ENCODE results near the gene SOX18. TPM values are rescaled to one million over a fixed set of nuclear protein-coding genes. Genes with fewer than 3 reads are reported as not detected.
A peak's percentile ranks its signal among the peaks of the same experiment; 100 is the strongest.

Gene SOX18
- total and polyA plus RNA-seq, 2 donors, result 0.66 to 17.2 TPM

DNA sequence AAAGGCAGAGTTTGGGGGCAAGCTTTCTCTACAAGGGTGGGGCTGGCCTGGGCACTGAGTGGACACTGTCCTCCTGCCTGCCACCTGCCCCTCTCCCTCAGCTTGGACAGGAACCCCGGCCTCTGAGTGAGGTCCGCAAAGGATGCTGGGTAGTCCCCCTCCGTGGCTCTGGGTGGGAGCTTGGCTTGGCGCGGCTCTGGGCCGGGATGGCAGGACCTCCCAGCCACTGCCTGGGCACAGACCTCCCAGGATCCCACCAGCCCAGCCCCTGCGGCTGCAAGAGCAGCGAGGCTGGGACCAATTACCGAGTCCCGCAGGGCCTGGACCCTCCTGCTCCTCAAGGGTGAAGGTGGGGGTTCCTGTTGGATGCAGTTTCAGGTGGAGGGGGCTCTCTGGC, 2.9 kb upstream of the SOX18 start:
- peaks cover 0 to 5% of the 10 kb centered on the region in 2 donors for H3K9me3 ChIP-seq (ENCODE audit: control insufficient read depth in 2 of 2, insufficient read depth in 1 of 2, low read length in 1 of 2)
- peaks cover 42 to 87% of the 10 kb centered on the region in 2 donors for H3K27me3 ChIP-seq (ENCODE audit: control insufficient read depth in 2 of 2, insufficient read depth in 1 of 2, low read length in 1 of 2)
- H3K4me3 ChIP-seq (ENCODE audit: low read length in 2 of 2), result no peak overlapping the region
- DNase-seq (ENCODE audit: low read depth in 6 of 9, low spot score in 9 of 9), result no peak
- no peaks in the 10 kb centered on the region for H3K36me3 ChIP-seq (ENCODE audit: control insufficient read depth in 2 of 2, insufficient read depth in 2 of 2, low read length in 1 of 2)
- peaks cover 0 to 52% of the 10 kb centered on the region in 2 donors for H3K4me1 ChIP-seq (ENCODE audit: control insufficient read depth in 2 of 2, insufficient read depth in 2 of 2, low read length in 2 of 2)
- 90% methylated on average over 10 of the region's 10 CpGs for WGBS
- H3K27ac ChIP-seq (ENCODE audit: low read depth in 1 of 2, low read length in 1 of 2), result no peak overlapping the region

DNA sequence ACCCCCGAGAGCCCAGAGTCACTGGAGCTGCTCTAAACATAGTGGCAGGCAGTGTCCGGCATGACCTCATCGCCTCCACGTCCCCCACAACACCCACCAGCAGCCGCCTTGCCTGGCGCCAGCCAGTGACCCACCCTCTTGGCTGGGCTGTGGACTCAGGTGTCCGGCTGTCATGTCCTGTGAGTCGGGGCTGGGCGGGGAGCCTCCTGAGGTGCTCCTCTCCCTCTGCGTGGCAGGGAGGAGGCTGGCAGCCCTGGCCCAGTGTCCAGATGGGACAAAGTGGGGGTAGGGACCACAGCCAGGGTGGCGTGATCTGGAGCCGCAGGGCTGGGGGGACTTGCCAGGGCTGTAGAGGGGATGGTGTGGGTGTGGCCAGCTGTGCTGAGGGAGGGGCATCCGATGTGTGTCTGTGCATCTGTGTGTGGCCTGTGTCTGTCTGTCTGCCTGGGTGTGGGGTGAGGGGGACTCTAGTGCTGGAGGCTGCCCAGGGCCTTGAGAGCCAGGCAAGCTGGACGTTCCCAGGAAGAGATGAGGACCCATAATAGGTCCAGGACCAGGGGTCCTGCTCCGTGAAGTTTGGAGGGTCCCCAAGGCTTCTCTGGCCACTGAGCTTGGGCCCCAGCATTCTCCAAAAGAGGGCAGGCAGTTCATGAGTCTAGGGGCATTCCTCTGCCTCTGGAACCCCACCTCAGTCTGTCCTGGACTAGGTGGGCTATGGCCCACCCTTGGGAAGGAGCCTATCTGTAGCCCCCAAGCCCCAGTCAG, 2.3 kb upstream of the SOX18 start:
- Histone ChIP-seq H3K4me1 (ENCODE audit: control insufficient read depth in 2 of 2, insufficient read depth in 2 of 2, low read length in 2 of 2) (peaks cover 0 to 52% of the 10 kb centered on the region in 2 donors), H3K27ac (ENCODE audit: low read depth in 1 of 2, low read length in 1 of 2) (no peak overlapping the region), H3K9me3 (ENCODE audit: control insufficient read depth in 2 of 2, insufficient read depth in 1 of 2, low read length in 1 of 2) (peaks cover 0 to 5% of the 10 kb centered on the region in 2 donors), H3K36me3 (ENCODE audit: control insufficient read depth in 2 of 2, insufficient read depth in 2 of 2, low read length in 1 of 2) (no peaks in the 10 kb centered on the region), H3K4me3 (ENCODE audit: low read length in 2 of 2) (no peak overlapping the region), H3K27me3 (ENCODE audit: control insufficient read depth in 2 of 2, insufficient read depth in 1 of 2, low read length in 1 of 2) (peaks cover 48 to 87% of the 10 kb centered on the region in 2 donors)
- DNase-seq (ENCODE audit: low read depth in 6 of 9, low spot score in 9 of 9), result no peak
- WGBS, result 92% methylated on average over 15 of the region's 15 CpGs

DNA sequence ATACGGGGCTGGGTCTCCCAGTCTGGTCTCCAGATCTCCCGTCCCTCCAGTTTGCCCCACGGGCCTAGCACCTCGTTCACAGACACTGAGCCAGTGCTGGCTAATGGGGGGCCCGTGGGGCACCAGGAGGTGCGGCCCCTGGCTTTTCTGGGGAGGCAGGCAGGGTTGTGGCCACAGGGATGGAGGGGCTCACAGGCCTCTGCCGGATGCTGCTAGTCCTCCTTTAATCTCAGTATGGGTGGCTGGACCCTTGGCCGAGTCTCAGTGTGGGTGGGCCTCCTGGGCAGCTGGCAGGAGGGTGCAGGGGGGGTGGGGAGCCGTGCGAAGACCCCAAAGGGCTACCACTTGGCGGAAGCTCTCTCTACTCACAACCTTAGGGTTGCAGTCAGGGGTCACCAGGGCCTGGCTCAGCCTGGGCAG, 1.6 kb upstream of the SOX18 start:
- peaks cover 0 to 5% of the 10 kb centered on the region in 2 donors for H3K9me3 ChIP-seq (ENCODE audit: control insufficient read depth in 2 of 2, insufficient read depth in 1 of 2, low read length in 1 of 2)
- peaks cover 50 to 87% of the 10 kb centered on the region in 2 donors for H3K27me3 ChIP-seq (ENCODE audit: control insufficient read depth in 2 of 2, insufficient read depth in 1 of 2, low read length in 1 of 2)
- no peaks in the 10 kb centered on the region for H3K36me3 ChIP-seq (ENCODE audit: control insufficient read depth in 2 of 2, insufficient read depth in 2 of 2, low read length in 1 of 2)
- 96% methylated on average over 11 of the region's 11 CpGs for WGBS
- DNase-seq (ENCODE audit: low read depth in 6 of 9, low spot score in 9 of 9), result no peak
- H3K4me3 ChIP-seq (ENCODE audit: low read length in 2 of 2), result no peak overlapping the region
- H3K27ac ChIP-seq (ENCODE audit: low read depth in 1 of 2, low read length in 1 of 2), result no peak overlapping the region
- H3K4me1 ChIP-seq (ENCODE audit: control insufficient read depth in 2 of 2, insufficient read depth in 2 of 2, low read length in 2 of 2), result peaks cover 0 to 51% of the 10 kb centered on the region in 2 donors

DNA sequence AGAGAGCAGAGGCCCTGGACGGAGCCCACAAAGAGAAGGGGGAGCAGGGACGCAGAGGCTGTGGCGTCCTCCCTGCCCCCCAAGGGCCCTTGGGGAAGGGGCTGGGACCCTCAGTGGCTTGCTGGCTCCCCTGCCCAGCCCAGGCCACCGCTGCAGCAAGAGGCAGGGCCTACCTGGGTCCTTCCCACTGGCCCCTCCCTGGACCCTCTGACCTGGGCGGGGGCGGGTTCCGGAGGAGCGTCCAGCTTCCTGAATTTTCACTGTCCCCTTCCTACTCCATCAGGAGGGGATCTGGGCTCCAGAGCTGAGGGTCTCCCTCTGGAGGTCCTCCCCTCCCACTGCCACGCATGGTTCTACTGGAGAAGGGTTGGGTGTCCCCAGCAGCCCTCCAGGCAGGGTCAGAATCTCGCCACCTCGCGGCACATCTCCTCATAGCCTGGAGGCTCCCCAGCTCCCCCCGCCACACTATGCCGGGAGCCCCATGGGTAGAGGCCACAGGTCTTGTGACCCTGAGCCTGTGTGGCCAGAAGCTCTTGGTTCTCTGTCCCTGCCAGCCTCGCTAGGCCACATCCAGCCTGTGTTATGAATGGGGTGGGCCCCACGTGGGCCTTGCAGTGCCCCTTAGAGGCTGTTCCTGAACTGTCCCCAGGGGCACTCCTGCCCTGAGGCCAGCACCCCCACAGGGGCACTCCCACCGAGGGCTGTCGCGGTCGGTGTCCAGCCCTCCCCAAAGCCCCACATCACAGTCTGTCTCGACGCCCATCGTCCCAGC, 1.0 kb upstream of the SOX18 start:
- H3K36me3 ChIP-seq (ENCODE audit: control insufficient read depth in 2 of 2, insufficient read depth in 2 of 2, low read length in 1 of 2), result no peaks in the 10 kb centered on the region
- no peak for DNase-seq (ENCODE audit: low read depth in 6 of 9, low spot score in 9 of 9)
- H3K4me3 ChIP-seq (ENCODE audit: low read length in 2 of 2), result no peak overlapping the region
- peaks cover 50 to 87% of the 10 kb centered on the region in 2 donors for H3K27me3 ChIP-seq (ENCODE audit: control insufficient read depth in 2 of 2, insufficient read depth in 1 of 2, low read length in 1 of 2)
- no peak overlapping the region for H3K27ac ChIP-seq (ENCODE audit: low read depth in 1 of 2, low read length in 1 of 2)
- peaks cover 0 to 5% of the 10 kb centered on the region in 2 donors for H3K9me3 ChIP-seq (ENCODE audit: control insufficient read depth in 2 of 2, insufficient read depth in 1 of 2, low read length in 1 of 2)
- 86% methylated on average over 23 of the region's 23 CpGs for WGBS
- H3K4me1 ChIP-seq (ENCODE audit: control insufficient read depth in 2 of 2, insufficient read depth in 2 of 2, low read length in 2 of 2), result peaks cover 0 to 53% of the 10 kb centered on the region in 2 donors

DNA sequence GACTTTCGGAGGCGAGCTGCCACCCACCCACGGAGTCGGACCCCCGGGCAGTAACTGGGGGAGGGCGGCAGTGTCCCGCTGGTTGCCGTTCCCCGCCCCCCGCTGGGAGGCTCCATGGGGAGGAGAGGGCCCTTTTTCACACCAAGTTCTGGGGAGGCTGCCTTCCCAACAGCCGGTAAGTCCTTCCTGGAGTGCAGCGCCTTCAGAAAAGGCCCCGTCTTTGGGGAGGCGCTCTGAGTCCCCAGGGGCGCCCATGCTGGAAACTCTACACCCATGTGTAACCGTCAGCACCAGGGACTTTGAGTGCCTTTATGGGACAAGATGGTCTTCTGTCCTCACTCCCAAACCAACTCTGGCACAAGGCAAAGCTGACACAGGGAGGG, 430 bp upstream of the SOX18 start:
- Histone ChIP-seq H3K9me3 (ENCODE audit: control insufficient read depth in 2 of 2, insufficient read depth in 1 of 2, low read length in 1 of 2) (peaks cover 0 to 5% of the 10 kb centered on the region in 2 donors), H3K4me3 (ENCODE audit: low read length in 2 of 2) (peak overlapping the region in 1 of 2 donors; percentile 6), H3K4me1 (ENCODE audit: control insufficient read depth in 2 of 2, insufficient read depth in 2 of 2, low read length in 2 of 2) (peaks cover 0 to 55% of the 10 kb centered on the region in 2 donors), H3K36me3 (ENCODE audit: control insufficient read depth in 2 of 2, insufficient read depth in 2 of 2, low read length in 1 of 2) (no peaks in the 10 kb centered on the region), H3K27me3 (ENCODE audit: control insufficient read depth in 2 of 2, insufficient read depth in 1 of 2, low read length in 1 of 2) (peaks cover 50 to 91% of the 10 kb centered on the region in 2 donors), H3K27ac (ENCODE audit: low read depth in 1 of 2, low read length in 1 of 2) (peak overlapping the region in 1 of 2 donors; percentile 36)
- 49% methylated on average over 16 of the region's 16 CpGs for WGBS
- DNase-seq (ENCODE audit: low read depth in 6 of 9, low spot score in 9 of 9), result no peak

DNA sequence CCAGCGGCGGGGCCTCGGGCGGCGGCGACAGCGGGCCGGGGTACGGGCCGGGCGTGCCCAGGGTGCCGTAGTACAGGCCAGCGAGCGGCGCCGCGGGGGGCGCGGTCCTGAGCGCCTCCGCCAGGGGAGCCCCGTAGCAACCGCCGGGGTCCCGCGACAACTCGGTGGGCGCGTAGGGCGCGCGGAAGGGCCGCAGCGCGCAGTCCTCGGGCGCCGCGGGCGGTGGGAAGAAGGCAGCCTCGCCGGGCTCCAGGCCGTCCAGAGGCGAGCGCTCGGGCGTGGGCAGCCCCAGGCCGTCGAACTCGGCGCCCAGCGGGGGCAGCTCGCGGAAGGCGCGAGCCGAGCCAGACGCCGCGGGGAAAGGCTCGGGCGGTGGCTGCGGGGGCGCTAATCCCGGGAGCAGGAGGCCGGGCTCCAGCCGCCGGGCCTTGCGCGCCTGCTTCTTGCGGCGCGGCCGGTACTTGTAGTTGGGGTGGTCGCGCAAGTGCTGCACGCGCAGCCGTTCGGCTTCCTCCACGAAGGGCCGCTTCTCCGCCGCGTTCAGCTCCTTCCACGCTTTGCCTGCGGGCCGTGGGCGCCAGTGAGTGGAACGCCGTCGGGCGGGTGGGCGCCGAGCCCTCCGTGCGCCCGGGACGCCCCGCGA, 916 bp downstream of the SOX18 start:
- Histone ChIP-seq H3K4me3 (ENCODE audit: low read length in 2 of 2) (peak overlapping the region in 1 of 2 donors; percentile 33), H3K4me1 (ENCODE audit: control insufficient read depth in 2 of 2, insufficient read depth in 2 of 2, low read length in 2 of 2) (peaks cover 0 to 52% of the 10 kb centered on the region in 2 donors), H3K9me3 (ENCODE audit: control insufficient read depth in 2 of 2, insufficient read depth in 1 of 2, low read length in 1 of 2) (peaks cover 0 to 5% of the 10 kb centered on the region in 2 donors), H3K27me3 (ENCODE audit: control insufficient read depth in 2 of 2, insufficient read depth in 1 of 2, low read length in 1 of 2) (peaks cover 50 to 85% of the 10 kb centered on the region in 2 donors), H3K27ac (ENCODE audit: low read depth in 1 of 2, low read length in 1 of 2) (no peak overlapping the region), H3K36me3 (ENCODE audit: control insufficient read depth in 2 of 2, insufficient read depth in 2 of 2, low read length in 1 of 2) (no peaks in the 10 kb centered on the region)
- DNase-seq (ENCODE audit: low read depth in 6 of 9, low spot score in 9 of 9), result no peak
- 14% methylated on average over 101 of the region's 101 CpGs for WGBS

DNA sequence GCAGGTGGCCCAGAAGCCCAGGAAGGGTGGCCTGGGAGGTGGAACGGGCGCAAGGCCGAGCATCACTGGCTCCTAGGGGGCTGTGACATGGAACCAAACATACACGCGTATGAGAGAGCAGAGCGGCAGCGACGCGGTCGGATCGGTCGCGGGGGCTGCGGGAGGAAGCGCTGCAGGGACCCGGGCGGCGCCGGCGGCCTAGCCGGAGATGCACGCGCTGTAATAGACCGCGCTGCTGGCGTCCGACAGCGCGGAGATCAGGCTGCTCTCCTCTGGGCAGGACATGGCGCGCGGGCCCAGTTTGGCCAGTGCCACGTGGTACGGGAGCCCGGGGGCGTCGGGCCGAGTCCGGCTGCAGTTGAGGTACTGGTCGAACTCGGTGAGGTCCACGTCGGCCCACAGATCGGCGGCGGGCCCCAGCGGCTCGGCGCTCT, 1.5 kb downstream of the SOX18 start:
- peaks cover 0 to 55% of the 10 kb centered on the region in 2 donors for H3K4me1 ChIP-seq (ENCODE audit: control insufficient read depth in 2 of 2, insufficient read depth in 2 of 2, low read length in 2 of 2)
- H3K9me3 ChIP-seq (ENCODE audit: control insufficient read depth in 2 of 2, insufficient read depth in 1 of 2, low read length in 1 of 2), result peaks cover 0 to 5% of the 10 kb centered on the region in 2 donors
- H3K4me3 ChIP-seq (ENCODE audit: low read length in 2 of 2), result peak overlapping the region in 1 of 2 donors; percentile 16
- 24% methylated on average over 49 of the region's 49 CpGs for WGBS
- H3K27me3 ChIP-seq (ENCODE audit: control insufficient read depth in 2 of 2, insufficient read depth in 1 of 2, low read length in 1 of 2), result peaks cover 50 to 80% of the 10 kb centered on the region in 2 donors
- H3K27ac ChIP-seq (ENCODE audit: low read depth in 1 of 2, low read length in 1 of 2), result no peak overlapping the region
- no peaks in the 10 kb centered on the region for H3K36me3 ChIP-seq (ENCODE audit: control insufficient read depth in 2 of 2, insufficient read depth in 2 of 2, low read length in 1 of 2)
- no peak for DNase-seq (ENCODE audit: low read depth in 6 of 9, low spot score in 9 of 9)

DNA sequence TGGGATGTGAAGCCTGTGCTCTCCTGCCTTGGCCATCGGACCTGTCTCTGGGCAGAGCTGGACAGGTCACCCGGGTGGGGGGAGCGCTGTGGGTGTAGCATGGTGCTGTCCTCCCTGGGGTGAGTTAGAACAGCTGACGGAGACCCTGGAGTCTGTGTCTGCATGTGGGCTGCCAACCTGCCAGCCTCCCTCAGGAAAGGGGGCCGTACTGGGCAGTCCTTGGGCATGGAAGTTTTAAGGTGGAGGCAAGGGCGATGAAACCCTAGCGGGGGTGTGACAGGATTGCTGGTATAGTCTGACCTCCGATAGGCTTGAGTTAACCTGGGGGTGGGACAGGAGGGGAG, 2.4 kb downstream of the SOX18 start:
- H3K27ac ChIP-seq (ENCODE audit: low read depth in 1 of 2, low read length in 1 of 2), result no peak overlapping the region
- DNase-seq (ENCODE audit: low read depth in 6 of 9, low spot score in 9 of 9), result no peak
- peaks cover 0 to 5% of the 10 kb centered on the region in 2 donors for H3K9me3 ChIP-seq (ENCODE audit: control insufficient read depth in 2 of 2, insufficient read depth in 1 of 2, low read length in 1 of 2)
- 96% methylated on average over 8 of the region's 8 CpGs for WGBS
- H3K27me3 ChIP-seq (ENCODE audit: control insufficient read depth in 2 of 2, insufficient read depth in 1 of 2, low read length in 1 of 2), result peaks cover 50 to 70% of the 10 kb centered on the region in 2 donors
- no peak overlapping the region for H3K4me3 ChIP-seq (ENCODE audit: low read length in 2 of 2)
- H3K36me3 ChIP-seq (ENCODE audit: control insufficient read depth in 2 of 2, insufficient read depth in 2 of 2, low read length in 1 of 2), result no peaks in the 10 kb centered on the region
- peaks cover 3 to 59% of the 10 kb centered on the region in 2 donors for H3K4me1 ChIP-seq (ENCODE audit: control insufficient read depth in 2 of 2, insufficient read depth in 2 of 2, low read length in 2 of 2)
